Activated naive CD8-positive, alpha-beta T cell (primary cell): ENCODE data around the gene C10orf88.

ENCODE experiments used
- H3K27ac Mint-ChIP-seq: one replicate; pipeline ENCODE4 v1.8.0; 2021; ENCODE audit warnings: mixed read lengths
- H3K27me3 Mint-ChIP-seq: one replicate; pipeline ENCODE4 v1.8.0; 2021; ENCODE audit warnings: mixed read lengths
- H3K36me3 Mint-ChIP-seq: one replicate; pipeline ENCODE4 v1.8.0; 2021; ENCODE audit warnings: mixed read lengths
- H3K4me1 Mint-ChIP-seq: one replicate; pipeline ENCODE4 v1.8.0; 2021; ENCODE audit warnings: low read depth, mixed read lengths
- H3K4me3 Mint-ChIP-seq: one replicate; pipeline ENCODE4 v1.8.0; 2021; ENCODE audit warnings: mild to moderate bottlenecking, mixed read lengths
- H3K9me3 Mint-ChIP-seq: one replicate; pipeline ENCODE4 v1.8.0; 2021; ENCODE audit warnings: low read depth, mixed read lengths

The C10orf88 gene, protein sequence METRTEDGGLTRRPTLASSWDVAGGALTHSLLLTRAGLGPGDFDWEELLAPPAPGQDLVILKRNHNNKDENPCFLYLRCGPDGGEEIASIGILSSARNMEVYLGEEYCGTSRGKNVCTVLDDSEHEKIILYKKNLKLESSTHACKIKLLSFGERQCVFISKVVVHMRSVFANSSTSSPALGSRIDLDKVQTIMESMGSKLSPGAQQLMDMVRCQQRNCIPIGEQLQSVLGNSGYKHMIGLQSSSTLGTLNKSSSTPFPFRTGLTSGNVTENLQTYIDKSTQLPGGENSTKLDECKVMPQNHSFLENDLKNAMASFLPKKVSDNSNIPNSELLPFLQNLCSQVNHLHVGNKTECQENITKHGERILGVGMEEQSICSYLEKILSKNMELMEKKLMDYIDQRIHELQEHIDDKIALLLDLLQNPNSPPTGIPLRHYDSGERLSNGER

GRCh38 chr10:122953902-122954730, at the start of gene C10orf88:
TSS of gene C10orf88 (minus strand) at chr10:122954227. CDS start at chr10:122954178, 49 bp downstream.
- no peaks in the 10 kb centered on the region for H3K9me3 Mint-ChIP-seq
- H3K4me1 Mint-ChIP-seq = peaks cover 28% of the 10 kb centered on the region
- H3K27ac Mint-ChIP-seq = peak within 1 kb of the TSS; percentile 82
- H3K4me3 Mint-ChIP-seq = peak within 1 kb of the TSS; percentile 92
- peaks cover 3% of the 10 kb centered on the region for H3K36me3 Mint-ChIP-seq
- H3K27me3 Mint-ChIP-seq = no peaks in the 10 kb centered on the region

DNA sequence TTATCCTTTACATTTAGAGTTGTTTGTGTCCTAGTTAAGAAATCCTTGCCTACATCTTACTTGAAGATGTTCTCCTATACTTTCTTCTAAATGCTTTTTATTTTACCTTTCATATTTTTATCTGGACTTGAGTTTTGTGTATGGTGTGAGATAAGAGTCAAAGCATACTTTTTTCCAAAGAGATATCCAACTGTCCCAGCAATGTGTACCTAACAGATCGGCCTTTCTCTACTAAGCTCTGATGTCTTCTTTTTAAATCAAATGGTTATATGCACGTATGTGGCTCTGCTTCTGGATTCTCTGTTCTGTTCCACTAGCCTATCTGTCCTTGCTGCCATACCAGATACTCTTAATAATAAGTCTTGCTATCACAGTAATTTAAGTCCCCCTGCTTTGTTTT, 47.3 kb upstream of the C10orf88 start:
- no peak overlapping the region for H3K4me3 Mint-ChIP-seq
- peak overlapping the region; percentile 64 for H3K27ac Mint-ChIP-seq
- no peaks in the 10 kb centered on the region for H3K27me3 Mint-ChIP-seq
- H3K4me1 Mint-ChIP-seq = peaks cover 58% of the 10 kb centered on the region
- H3K36me3 Mint-ChIP-seq = peaks cover 6% of the 10 kb centered on the region
- no peaks in the 10 kb centered on the region for H3K9me3 Mint-ChIP-seq

DNA sequence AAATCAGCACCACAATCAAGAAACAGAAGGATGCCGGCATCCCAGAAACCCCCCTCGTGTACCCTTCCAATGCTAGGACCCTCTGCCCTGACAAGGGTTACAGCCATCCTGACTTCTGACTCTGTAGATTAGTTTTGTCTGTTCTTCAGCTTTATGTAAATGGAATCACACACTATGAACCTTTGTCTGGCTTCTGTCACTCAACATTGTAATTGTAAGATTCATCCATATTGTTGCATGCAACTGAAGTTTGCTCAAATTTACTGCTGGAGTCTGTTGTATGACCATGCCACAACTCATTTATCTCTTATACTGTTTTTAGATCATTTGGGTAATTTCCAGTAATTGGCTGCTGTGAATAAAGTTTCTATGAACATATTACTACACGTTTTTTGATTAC, 46.1 kb upstream of the C10orf88 start:
- Mint-ChIP-seq H3K4me1 (peaks cover 46% of the 10 kb centered on the region), H3K27ac (peak overlapping the region; percentile 75), H3K4me3 (no peak overlapping the region), H3K9me3 (no peaks in the 10 kb centered on the region), H3K27me3 (no peaks in the 10 kb centered on the region), H3K36me3 (peaks cover 3% of the 10 kb centered on the region)

DNA sequence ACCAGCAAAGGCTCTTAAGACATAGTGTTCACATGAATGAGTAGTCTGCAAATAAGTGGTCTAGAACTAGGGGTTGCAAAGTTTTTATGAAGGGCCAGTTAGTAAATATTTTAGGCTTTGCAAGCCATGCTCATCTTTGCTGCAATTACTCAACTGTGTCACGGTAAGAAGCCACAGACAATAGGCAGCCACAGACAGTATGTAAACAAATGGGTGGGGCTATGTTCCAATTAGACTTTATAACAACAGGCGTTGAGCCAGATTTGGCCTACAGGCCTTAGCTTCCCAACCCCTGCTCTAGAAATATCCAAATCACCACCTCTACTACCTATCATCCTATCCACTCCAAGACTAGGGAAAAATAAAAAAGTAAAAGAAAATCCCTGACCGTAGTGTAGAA, 45.3 kb upstream of the C10orf88 start:
- no peak overlapping the region for H3K4me3 Mint-ChIP-seq
- no peaks in the 10 kb centered on the region for H3K9me3 Mint-ChIP-seq
- no peaks in the 10 kb centered on the region for H3K27me3 Mint-ChIP-seq
- H3K4me1 Mint-ChIP-seq = peaks cover 39% of the 10 kb centered on the region
- peak overlapping the region; percentile 75 for H3K27ac Mint-ChIP-seq
- peaks cover 3% of the 10 kb centered on the region for H3K36me3 Mint-ChIP-seq

DNA sequence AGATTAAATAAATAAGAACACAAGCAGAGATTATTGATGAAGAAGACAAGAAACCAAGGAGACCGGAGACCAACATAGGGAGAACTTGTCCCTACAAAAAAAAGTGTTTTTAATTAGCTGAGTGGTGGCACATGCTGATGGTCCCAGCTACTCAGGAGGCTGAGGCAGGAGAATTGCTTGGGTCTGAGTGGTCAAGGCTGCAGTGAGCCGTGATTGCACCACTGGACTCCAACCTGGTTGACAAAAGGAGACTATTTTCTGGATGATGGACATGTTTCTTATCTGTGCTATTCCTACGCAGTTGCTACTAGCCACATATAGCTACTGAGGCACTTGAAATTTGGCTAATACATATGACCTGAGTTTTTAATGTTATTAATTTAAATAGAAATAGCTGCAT, 44.9 kb upstream of the C10orf88 start:
- no peak overlapping the region for H3K27ac Mint-ChIP-seq
- peaks cover 35% of the 10 kb centered on the region for H3K4me1 Mint-ChIP-seq
- H3K9me3 Mint-ChIP-seq = no peaks in the 10 kb centered on the region
- H3K27me3 Mint-ChIP-seq = no peaks in the 10 kb centered on the region
- no peak overlapping the region for H3K4me3 Mint-ChIP-seq
- H3K36me3 Mint-ChIP-seq = peaks cover 3% of the 10 kb centered on the region

DNA sequence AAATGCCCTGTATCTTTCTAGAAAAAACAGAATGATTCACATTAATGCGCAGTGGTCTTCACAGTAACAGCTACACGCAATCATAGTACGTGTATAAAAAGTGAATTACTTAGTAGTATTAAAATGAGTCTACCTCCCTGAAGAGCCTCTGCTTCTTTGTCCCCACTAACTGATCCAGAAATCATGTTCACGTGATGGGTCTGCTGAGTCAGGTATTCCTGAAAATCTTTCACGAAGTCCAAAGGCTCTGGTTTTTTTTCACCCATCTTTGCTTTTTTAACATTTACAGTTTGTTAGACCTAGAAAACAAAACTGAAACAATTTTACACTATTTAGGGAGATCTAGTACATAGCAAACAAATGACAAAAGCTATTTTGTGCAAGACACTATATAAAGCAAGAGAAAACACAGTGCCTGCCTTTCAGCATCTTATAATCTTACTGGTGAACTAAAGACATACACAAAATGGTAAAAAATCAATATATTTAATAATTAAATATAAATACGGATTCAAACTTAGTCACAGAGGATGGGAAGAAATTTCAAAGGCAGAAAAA, 44.4 kb upstream of the C10orf88 start:
- Mint-ChIP-seq H3K4me1 (peaks cover 31% of the 10 kb centered on the region), H3K36me3 (peaks cover 3% of the 10 kb centered on the region)

DNA sequence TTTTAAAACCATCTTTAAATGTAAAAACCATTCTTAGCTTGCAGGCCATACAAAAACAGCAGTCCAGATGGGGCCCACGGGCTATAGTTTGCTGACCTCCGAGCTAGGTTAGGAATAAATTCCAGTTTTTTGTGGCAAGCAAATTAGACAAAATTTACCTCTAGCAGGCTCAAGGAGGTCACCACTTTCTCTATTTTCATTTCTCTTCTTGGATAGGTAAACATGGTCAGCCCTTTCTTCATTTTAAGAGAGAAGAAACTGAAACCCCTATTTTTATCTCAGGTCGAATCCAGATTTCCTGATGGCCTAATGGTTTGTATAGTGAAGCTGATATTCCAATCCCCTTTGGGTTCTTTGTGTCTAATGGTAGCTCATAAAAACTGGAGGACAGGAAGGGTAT, 43.8 kb upstream of the C10orf88 start:
- Mint-ChIP-seq H3K27ac (no peak overlapping the region), H3K9me3 (no peaks in the 10 kb centered on the region), H3K4me3 (no peak overlapping the region), H3K4me1 (peaks cover 31% of the 10 kb centered on the region), H3K27me3 (no peaks in the 10 kb centered on the region), H3K36me3 (peaks cover 3% of the 10 kb centered on the region)

More for the DNA sequence above, 44.4 kb upstream of the C10orf88 start:
- no peaks in the 10 kb centered on the region for H3K9me3 Mint-ChIP-seq
- H3K27ac Mint-ChIP-seq = no peak overlapping the region
- H3K27me3 Mint-ChIP-seq = no peaks in the 10 kb centered on the region
- no peak overlapping the region for H3K4me3 Mint-ChIP-seq

DNA sequence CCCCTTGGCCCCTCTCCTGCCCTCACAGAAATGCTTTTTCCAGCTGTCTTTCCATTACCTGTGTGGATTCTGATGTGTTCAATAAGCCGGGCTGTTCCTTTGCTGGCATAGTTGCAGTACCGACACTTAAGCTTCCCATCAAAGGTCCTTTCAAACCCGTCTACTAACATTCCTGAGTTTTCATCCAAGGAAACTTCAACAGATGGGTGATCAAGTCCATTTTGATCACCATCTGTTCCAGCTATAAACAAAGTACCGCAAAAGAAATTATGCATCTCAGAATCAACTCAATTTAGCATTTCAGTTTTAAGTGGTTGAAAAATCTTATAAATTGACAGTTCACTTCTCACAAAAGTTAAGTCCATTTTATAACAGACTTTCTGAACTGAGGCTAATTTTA, 41.9 kb upstream of the C10orf88 start:
- Mint-ChIP-seq H3K4me3 (no peak overlapping the region), H3K27ac (peak overlapping the region; percentile 50), H3K27me3 (no peaks in the 10 kb centered on the region), H3K4me1 (peaks cover 22% of the 10 kb centered on the region), H3K9me3 (no peaks in the 10 kb centered on the region), H3K36me3 (no peaks in the 10 kb centered on the region)

DNA sequence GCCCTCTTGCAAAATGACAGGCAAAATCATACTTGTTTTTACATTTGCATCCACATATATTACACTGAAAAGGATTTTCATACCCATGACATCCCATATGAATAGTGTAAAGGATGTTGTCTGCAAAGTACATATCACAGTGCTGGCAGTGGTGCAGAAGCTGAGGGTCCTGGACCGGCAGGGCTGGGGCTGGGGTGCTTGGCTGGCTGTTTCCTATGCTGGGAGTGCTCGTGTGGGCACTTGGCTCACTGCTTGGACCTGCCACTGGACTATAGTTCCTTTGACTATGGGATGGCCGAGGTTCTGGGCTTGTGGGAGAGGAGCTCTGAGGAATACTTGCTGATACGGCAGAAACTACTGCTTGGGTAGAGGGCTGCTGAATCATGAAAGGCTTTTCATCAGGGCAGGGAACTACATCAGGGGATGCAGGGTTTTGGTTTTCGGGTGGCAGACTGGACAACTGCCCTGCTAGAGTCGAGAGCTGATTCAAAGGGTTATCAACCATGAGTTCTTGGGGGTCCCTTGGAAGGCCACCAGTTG, 39.8 kb upstream of the C10orf88 start:
- no peaks in the 10 kb centered on the region for H3K36me3 Mint-ChIP-seq
- H3K27ac Mint-ChIP-seq = no peak overlapping the region
- H3K4me1 Mint-ChIP-seq = peaks cover 6% of the 10 kb centered on the region
- H3K4me3 Mint-ChIP-seq = no peak overlapping the region
- H3K27me3 Mint-ChIP-seq = no peaks in the 10 kb centered on the region
- no peaks in the 10 kb centered on the region for H3K9me3 Mint-ChIP-seq

GRCh38 chr10:122992031-122992585, 38.1 kb upstream of the C10orf88 start:
- H3K4me3 Mint-ChIP-seq = no peak overlapping the region
- H3K4me1 Mint-ChIP-seq = peaks cover 2% of the 10 kb centered on the region
- H3K27ac Mint-ChIP-seq = peak overlapping the region; percentile 66
- no peaks in the 10 kb centered on the region for H3K27me3 Mint-ChIP-seq
- H3K9me3 Mint-ChIP-seq = no peaks in the 10 kb centered on the region
- H3K36me3 Mint-ChIP-seq = peaks cover 2% of the 10 kb centered on the region

DNA sequence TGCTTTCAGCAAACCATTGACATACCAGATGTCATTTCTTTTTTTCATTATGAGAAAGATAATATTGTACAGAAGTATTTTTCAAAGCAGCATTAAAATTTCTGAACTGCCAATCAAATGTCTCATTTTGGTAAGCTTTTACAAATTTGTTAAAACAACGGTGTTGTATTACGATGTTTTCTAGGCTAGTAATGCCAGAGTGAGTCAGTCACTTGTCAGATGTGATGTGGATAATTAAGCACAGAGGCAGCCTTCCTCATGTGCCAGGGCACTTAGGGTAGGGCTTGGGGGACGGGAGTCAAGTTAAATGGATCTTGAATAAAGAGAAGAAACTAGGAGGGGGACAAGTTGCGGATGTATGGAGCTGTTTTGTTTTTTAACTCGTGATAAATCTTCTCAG, 36.3 kb upstream of the C10orf88 start:
- H3K4me1 Mint-ChIP-seq = no peaks in the 10 kb centered on the region
- no peaks in the 10 kb centered on the region for H3K27me3 Mint-ChIP-seq
- peaks cover 2% of the 10 kb centered on the region for H3K36me3 Mint-ChIP-seq
- H3K9me3 Mint-ChIP-seq = no peaks in the 10 kb centered on the region
- peak overlapping the region; percentile 59 for H3K27ac Mint-ChIP-seq
- H3K4me3 Mint-ChIP-seq = no peak overlapping the region

DNA sequence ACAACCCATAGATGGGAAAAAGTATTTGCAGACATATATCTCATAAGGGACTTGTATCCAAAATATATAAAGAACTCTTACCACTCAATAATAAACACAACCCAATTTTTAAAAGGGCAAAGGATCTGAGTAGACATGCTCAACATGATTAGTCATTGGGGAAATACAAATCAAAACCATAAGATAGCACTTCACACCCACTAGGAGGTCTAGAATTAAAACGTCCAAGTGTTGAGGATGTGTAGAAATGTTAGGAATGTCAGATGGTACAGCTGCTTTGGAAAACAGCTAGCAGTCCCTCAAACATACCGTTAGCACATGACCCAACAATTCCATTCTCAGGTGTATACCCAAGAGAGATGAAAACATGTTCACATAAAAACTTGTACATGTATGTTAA, 34.5 kb upstream of the C10orf88 start:
- Mint-ChIP-seq H3K36me3 (peaks cover 5% of the 10 kb centered on the region), H3K27ac (no peak overlapping the region), H3K4me3 (no peak overlapping the region), H3K9me3 (no peaks in the 10 kb centered on the region), H3K27me3 (no peaks in the 10 kb centered on the region), H3K4me1 (no peaks in the 10 kb centered on the region)

DNA sequence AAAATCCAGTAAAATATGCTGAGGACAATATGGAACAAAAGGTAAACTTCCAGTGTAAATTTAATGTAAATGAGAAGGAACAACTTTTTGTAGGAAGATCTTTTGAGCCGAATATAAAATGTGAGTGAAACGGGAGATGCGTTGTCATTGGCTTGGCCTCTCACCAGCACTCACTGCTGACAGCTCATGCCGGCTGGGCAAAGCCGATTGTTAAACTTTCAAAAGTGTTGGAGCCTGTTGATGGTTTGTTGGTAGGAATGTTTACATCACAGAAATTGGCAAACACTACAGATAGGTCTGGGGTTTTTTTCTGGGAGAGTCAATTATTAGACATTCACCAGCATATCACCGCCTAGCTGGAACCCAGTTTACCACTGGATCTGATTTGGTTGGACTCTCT, 32.3 kb upstream of the C10orf88 start:
- no peak overlapping the region for H3K4me3 Mint-ChIP-seq

DNA sequence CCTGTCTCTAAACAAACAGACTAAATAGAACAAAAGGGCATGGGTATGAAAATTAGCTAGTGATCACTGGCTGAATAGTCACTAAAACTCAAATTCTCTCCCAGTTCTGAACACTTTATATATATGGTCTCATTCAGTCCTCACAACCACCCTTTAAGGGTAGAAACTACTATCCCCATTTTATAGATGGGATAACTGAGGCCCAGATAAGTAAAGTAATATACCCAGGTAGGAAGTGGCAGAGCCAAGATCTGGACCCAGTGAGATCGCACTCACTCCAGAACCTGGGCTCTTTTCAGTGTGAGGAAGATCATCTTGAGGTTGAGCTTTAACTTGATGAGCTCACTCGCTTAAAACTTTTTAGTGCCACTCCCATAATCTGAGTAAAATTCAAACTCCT, 30.7 kb upstream of the C10orf88 start:
- peaks cover 5% of the 10 kb centered on the region for H3K36me3 Mint-ChIP-seq
- H3K4me3 Mint-ChIP-seq = no peak overlapping the region
- H3K27me3 Mint-ChIP-seq = no peaks in the 10 kb centered on the region
- peaks cover 18% of the 10 kb centered on the region for H3K4me1 Mint-ChIP-seq
- H3K27ac Mint-ChIP-seq = no peak overlapping the region
- no peaks in the 10 kb centered on the region for H3K9me3 Mint-ChIP-seq

More for the DNA sequence above, 32.3 kb upstream of the C10orf88 start:
- peaks cover 5% of the 10 kb centered on the region for H3K36me3 Mint-ChIP-seq
- H3K4me1 Mint-ChIP-seq = peaks cover 6% of the 10 kb centered on the region
- no peaks in the 10 kb centered on the region for H3K27me3 Mint-ChIP-seq
- no peak overlapping the region for H3K27ac Mint-ChIP-seq
- H3K9me3 Mint-ChIP-seq = no peaks in the 10 kb centered on the region
